ENCODE data around the gene ENTREP1.

DNA sequence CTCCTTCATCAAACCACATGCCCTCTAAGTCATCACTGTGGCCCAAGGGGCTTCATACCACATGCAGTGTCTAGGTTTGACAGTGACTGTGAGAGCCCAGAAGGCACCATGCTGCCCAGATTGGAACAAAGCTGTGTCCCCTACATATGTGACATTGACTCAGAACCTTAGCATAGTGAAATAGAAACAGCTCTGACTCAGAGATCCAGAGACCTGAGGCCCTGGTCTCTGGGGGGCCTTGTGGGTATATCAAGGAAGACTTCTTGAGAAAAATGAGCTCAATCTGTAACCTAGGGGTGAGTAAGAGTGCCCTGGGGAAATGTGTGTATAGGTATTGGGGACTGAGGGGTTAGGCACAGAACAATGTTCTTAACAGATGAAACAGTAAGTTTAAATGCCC lies 7.1 kb upstream of the ENTREP1 start:
- TF ChIP-seq, protein P1, sequence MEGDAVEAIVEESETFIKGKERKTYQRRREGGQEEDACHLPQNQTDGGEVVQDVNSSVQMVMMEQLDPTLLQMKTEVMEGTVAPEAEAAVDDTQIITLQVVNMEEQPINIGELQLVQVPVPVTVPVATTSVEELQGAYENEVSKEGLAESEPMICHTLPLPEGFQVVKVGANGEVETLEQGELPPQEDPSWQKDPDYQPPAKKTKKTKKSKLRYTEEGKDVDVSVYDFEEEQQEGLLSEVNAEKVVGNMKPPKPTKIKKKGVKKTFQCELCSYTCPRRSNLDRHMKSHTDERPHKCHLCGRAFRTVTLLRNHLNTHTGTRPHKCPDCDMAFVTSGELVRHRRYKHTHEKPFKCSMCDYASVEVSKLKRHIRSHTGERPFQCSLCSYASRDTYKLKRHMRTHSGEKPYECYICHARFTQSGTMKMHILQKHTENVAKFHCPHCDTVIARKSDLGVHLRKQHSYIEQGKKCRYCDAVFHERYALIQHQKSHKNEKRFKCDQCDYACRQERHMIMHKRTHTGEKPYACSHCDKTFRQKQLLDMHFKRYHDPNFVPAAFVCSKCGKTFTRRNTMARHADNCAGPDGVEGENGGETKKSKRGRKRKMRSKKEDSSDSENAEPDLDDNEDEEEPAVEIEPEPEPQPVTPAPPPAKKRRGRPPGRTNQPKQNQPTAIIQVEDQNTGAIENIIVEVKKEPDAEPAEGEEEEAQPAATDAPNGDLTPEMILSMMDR (conservative IDR thresholded peaks at IDR 0.05), result no peak
- no peak for TF ChIP-seq ZFX (IDR thresholded peaks at IDR 0.05)

Measured in C4-2B (cell line).